Measurements from ENCODE around the gene THUMPD3.

Gene THUMPD3

GRCh38 chr3:9322780-9323179 lies 40.1 kb upstream of the THUMPD3 start:
- Histone ChIP-seq H3K9ac (ENCODE audit: low read length) (no peak overlapping the region), H3K4me2 (ENCODE audit: low read length) (no peak overlapping the region), H3K79me2 (ENCODE audit: low read length) (no peaks in the 10 kb centered on the region), H3K4me1 (ENCODE audit: low read length) (no peaks in the 10 kb centered on the region), H4K20me1 (ENCODE audit: insufficient read depth, low read length) (no peaks in the 10 kb centered on the region), H3K36me3 (replicated peaks; ENCODE audit: low read depth, low read length) (no peaks in the 10 kb centered on the region), H2AFZ (ENCODE audit: low read depth, low read length) (no peak overlapping the region), H3K27ac (ENCODE audit: low read length) (no peak overlapping the region), H3K4me3 (ENCODE audit: low read length) (no peak overlapping the region), H3K27me3 (ENCODE audit: low read depth, low read length) (peaks cover 10% of the 10 kb centered on the region; the same call in 1 of the 2 replicates), H3K9me3 (ENCODE audit: insufficient read depth, low read length) (peaks cover 7% of the 10 kb centered on the region; the same call in 1 of the 2 replicates)
- TF ChIP-seq EZH2phosphoT487 (IDR thresholded peaks at IDR 0.05; ENCODE audit: low read depth) (no peak), CTCF (IDR thresholded peaks at IDR 0.05; ENCODE audit: low read depth, low read length) (no peak)

GRCh38 chr3:9324944-9325343 lies 37.9 kb upstream of the THUMPD3 start:
- H3K9ac ChIP-seq (ENCODE audit: low read length) = no peak overlapping the region
- H3K36me3 ChIP-seq (replicated peaks; ENCODE audit: low read depth, low read length) = no peaks in the 10 kb centered on the region
- H3K4me1 ChIP-seq (ENCODE audit: low read length) = no peaks in the 10 kb centered on the region
- no peaks in the 10 kb centered on the region for H4K20me1 ChIP-seq (ENCODE audit: insufficient read depth, low read length)
- no peak overlapping the region for H3K27ac ChIP-seq (ENCODE audit: low read length)
- no peak overlapping the region for H2AFZ ChIP-seq (ENCODE audit: low read depth, low read length)
- H3K4me2 ChIP-seq (ENCODE audit: low read length) = no peak overlapping the region
- 0 out of 2 replicates have a peak, but pooled peaks cover 2% of the 10 kb centered on the region for H3K27me3 ChIP-seq (ENCODE audit: low read depth, low read length)
- H3K79me2 ChIP-seq (ENCODE audit: low read length) = no peaks in the 10 kb centered on the region
- no peak for TF ChIP-seq CTCF (IDR thresholded peaks at IDR 0.05; ENCODE audit: low read depth, low read length)
- no peak for TF ChIP-seq EZH2phosphoT487 (IDR thresholded peaks at IDR 0.05; ENCODE audit: low read depth)
- peaks cover 8% of the 10 kb centered on the region; the same call in 1 of the 2 replicates for H3K9me3 ChIP-seq (ENCODE audit: insufficient read depth, low read length)
- H3K4me3 ChIP-seq (ENCODE audit: low read length) = no peak overlapping the region

- H3K4me1 ChIP-seq (ENCODE audit: low read length) = no peaks in the 10 kb centered on the region
- H4K20me1 ChIP-seq (ENCODE audit: insufficient read depth, low read length) = no peaks in the 10 kb centered on the region
- no peaks in the 10 kb centered on the region for H3K36me3 ChIP-seq (replicated peaks; ENCODE audit: low read depth, low read length)
- TF ChIP-seq CTCF (IDR thresholded peaks at IDR 0.05; ENCODE audit: low read depth, low read length) (no peak), EZH2phosphoT487 (IDR thresholded peaks at IDR 0.05; ENCODE audit: low read depth) (no peak)
- no peaks in the 10 kb centered on the region for H3K79me2 ChIP-seq (ENCODE audit: low read length)
- H3K4me3 ChIP-seq (ENCODE audit: low read length) = no peak overlapping the region
- no peak overlapping the region for H3K9ac ChIP-seq (ENCODE audit: low read length)
- H3K27ac ChIP-seq (ENCODE audit: low read length) = no peak overlapping the region
- peaks cover 8% of the 10 kb centered on the region; the same call in 1 of the 2 replicates for H3K9me3 ChIP-seq (ENCODE audit: insufficient read depth, low read length)
- no peaks in the 10 kb centered on the region for H3K27me3 ChIP-seq (ENCODE audit: low read depth, low read length)
- H3K4me2 ChIP-seq (ENCODE audit: low read length) = no peak overlapping the region
- no peak overlapping the region for H2AFZ ChIP-seq (ENCODE audit: low read depth, low read length)
Observed at GRCh38 chr3:9327578-9327977, 35.3 kb upstream of the THUMPD3 start.

GRCh38 chr3:9330166-9330703 lies 32.6 kb upstream of the THUMPD3 start:
- Histone ChIP-seq H3K27ac (ENCODE audit: low read length) (no peak overlapping the region), H3K4me3 (ENCODE audit: low read length) (no peak overlapping the region), H2AFZ (ENCODE audit: low read depth, low read length) (no peak overlapping the region), H3K4me1 (ENCODE audit: low read length) (no peaks in the 10 kb centered on the region), H3K4me2 (ENCODE audit: low read length) (no peak overlapping the region), H3K27me3 (ENCODE audit: low read depth, low read length) (no peaks in the 10 kb centered on the region), H3K36me3 (replicated peaks; ENCODE audit: low read depth, low read length) (no peaks in the 10 kb centered on the region), H3K9me3 (ENCODE audit: insufficient read depth, low read length) (peaks cover 8% of the 10 kb centered on the region; the same call in 1 of the 2 replicates), H3K9ac (ENCODE audit: low read length) (no peak overlapping the region), H4K20me1 (ENCODE audit: insufficient read depth, low read length) (no peaks in the 10 kb centered on the region), H3K79me2 (ENCODE audit: low read length) (no peaks in the 10 kb centered on the region)
- no peak for TF ChIP-seq EZH2phosphoT487 (IDR thresholded peaks at IDR 0.05; ENCODE audit: low read depth)
- no peak for TF ChIP-seq CTCF (IDR thresholded peaks at IDR 0.05; ENCODE audit: low read depth, low read length)

Measured in OCI-LY3 (cell line).